GM12872 (cell line): ENCODE data around the gene TRAPPC10.

Source experiments
- TF ChIP-seq, protein P1 (sequence below): IDR thresholded peaks from 3 replicates; pipeline ENCODE4 v1.5.1; 2011; ENCODE audit warnings: low read depth, mild to moderate bottlenecking, low read length, moderate library complexity; ENCODE audit not compliant: insufficient read depth

Gene TRAPPC10

DNA sequence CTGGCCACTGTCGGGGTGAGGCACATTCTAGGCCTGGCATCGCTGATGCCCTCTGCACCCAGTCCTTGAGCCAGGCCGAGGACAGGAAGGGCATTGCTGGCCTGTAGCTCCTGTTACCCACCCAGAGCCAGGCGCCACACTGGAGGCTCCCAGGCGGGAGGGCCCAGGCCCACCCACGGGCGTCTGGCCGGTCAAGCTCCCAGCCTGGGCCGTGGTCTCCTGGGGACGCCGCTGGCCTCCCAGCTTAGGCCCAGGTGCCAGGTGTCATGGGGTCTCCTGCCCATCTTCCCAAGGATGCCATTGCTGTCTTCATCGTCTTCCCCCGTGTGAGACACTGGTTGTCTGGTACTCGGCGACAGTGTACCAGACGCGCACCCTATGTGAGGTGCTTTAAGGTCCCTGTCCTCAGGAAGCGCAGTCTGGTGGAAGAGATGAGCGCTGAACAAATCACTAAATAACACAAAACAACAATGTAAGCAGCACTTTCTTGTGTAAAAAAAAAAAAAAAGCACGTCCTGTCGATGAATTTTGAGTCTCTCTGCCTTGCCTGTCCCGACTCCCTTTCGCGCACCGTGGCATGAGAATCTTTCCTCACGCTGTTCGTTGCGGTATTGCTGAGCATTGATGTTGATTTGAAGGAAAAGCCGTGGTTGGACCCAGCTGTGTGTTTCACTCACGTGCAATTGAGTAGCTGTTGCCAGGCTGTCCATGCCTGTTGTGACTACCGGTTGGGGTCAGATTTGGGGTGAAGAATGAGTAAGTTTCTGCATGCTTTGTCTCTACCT lies 27.0 kb upstream of the TRAPPC10 start:
- TF ChIP-seq, protein P1, sequence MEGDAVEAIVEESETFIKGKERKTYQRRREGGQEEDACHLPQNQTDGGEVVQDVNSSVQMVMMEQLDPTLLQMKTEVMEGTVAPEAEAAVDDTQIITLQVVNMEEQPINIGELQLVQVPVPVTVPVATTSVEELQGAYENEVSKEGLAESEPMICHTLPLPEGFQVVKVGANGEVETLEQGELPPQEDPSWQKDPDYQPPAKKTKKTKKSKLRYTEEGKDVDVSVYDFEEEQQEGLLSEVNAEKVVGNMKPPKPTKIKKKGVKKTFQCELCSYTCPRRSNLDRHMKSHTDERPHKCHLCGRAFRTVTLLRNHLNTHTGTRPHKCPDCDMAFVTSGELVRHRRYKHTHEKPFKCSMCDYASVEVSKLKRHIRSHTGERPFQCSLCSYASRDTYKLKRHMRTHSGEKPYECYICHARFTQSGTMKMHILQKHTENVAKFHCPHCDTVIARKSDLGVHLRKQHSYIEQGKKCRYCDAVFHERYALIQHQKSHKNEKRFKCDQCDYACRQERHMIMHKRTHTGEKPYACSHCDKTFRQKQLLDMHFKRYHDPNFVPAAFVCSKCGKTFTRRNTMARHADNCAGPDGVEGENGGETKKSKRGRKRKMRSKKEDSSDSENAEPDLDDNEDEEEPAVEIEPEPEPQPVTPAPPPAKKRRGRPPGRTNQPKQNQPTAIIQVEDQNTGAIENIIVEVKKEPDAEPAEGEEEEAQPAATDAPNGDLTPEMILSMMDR = no peak

DNA sequence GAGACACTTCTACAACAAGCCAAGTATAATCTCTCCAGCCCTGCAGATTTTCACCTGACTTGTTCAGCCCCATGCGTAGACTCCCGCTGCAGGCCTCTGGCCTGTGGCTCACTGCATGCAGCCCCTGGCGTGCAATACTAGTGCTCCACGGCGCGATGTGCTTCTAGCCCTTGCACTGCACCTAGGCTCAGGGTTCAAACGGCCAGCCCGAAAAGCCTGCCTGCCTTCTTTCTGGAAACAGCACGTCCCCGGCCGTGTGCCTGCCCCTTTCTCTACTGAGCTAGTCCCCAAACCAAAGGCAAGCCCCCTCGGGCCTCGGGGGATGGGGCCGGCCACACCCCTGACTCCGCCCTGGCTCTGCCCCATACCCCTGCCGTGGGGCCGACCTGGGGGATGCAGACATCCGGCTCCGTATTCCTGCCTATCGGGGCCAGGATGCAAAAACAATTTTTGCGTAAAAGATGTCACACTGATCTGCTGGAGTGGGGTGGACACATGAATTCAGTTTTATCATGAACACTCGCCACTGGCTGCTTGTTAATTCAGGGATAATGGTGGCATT lies 26.3 kb upstream of the TRAPPC10 start:
- TF ChIP-seq, protein P1 = no peak

DNA sequence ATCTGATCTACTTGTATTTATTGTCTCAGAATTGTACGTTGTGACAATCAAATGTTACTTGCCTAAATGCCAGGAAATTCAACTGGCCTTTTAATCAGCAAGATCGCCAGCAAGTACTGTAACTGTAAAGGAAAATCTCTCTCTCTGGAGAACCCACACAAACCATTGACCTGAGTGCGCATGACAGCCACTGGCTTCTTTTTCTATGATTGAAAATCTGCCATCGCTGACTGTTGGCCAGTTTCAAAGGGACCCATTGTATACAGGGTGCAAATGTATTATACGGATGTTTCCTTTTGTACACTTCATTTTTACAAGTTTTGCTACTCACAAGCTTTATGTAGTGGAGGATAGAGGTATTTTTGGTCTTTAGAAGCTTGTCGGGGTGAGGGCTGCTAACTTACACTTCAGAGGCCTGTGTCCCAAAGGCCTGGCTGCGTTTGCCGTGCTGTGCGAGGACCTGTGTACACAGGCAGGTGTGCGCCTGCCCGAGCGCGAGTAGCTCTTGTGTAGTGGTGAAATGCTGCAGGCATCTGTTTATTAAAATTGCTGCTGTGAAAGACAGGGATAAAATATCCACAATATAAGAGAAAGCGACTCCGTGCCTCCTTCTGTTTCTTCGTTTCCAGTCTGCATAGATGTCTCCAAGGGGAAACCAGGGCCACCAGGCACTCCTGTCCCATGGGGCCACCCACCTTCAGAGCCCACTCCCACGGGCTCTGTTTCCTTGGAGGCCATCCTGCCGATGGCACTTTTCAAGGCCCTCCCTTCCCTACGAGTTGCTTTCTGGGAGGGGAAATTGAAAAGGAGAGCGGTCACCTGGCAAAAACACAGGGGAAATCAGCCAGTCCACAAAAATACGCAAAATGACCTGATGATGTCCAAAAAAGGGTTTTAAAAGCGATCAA lies 25.3 kb upstream of the TRAPPC10 start:
- TF ChIP-seq, protein P1 = no peak

DNA sequence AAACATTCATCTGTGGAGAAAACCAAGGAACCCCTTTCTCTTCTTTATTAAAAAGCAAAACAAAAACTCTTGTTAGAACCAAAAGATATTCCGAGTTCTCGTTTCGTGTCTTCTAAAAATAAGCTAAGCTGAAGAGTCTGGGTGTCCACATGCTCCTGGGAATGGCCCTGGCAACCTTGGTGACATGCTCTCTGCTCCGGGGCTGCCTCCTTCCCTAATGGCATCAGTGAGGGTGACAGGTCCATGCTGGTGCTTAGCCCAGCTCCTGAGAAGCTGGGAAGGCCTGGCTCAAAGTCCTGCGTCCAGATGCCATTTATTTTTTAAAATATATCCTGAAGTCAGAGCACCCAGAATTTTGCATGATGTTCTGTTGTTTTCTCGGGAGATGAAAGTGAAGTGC lies 24.6 kb upstream of the TRAPPC10 start:
- TF ChIP-seq, protein P1 = no peak

DNA sequence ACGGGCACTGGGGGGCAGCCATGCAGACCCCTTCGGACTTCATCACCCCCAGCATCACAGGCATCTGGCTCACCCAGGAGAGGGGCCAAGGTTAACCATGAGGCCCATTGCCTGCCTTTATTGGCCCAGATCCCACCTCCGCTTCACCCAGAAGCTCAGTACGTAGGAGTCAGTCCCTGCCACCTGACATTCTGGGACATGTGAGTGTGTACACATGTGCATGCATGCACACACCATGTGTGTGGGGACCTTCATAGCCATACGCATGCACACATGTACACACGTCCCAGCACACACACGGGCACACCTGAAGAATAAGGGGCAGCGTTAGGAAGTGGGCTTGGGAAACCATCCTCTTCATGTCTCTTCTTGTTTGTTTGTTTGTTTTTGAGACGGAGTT lies 24.1 kb upstream of the TRAPPC10 start:
- TF ChIP-seq, protein P1 = no peak

DNA sequence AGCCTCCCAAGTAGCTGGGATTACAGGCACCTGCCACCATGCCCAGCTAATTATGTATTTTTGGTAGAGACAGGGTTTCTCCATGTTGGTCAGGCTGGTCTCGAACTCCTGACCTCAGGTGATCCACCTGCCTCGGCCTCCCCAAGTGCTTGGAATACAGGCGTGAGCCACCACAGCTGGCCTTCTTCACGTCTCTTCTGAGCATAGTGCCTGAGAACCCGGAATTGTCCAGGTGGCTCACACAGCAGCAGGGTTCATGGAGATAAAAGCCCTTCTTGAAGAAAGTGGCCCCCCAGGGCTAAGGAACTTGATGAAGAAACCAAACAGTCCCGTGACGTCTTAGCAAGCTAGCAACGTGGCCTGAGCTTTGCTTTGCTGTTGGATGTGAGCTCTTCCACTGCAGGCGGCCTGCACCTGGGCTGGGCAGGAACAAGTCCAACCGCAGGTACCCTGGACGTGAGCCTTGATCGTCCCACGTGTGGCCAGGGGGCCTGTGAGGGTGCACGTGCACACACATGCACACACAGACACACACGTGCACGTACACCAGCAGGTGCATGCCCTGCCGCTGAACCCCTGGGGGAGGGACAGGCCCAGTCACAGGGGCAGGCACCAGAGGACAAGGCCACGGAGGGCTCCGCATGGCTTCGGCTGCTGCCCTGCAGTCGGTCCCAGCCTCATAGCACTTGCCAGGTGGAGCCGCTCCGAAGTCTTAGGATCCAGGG lies 23.4 kb upstream of the TRAPPC10 start:
- TF ChIP-seq, protein P1 = no peak
